ENCODE measurements around the gene ARHGAP23.
"Not testable (repeated sequence)": the region's sequence is repeated elsewhere in the genome, so short reads cannot be mapped to it uniquely, and the experiment has no call there.

ARHGAP23 gene

GRCh38 chr17:38492067-38493040, 64.1 kb downstream of the ARHGAP23 start:
- peak; percentile 28 for DNase-seq

- not testable (repeated sequence) for DNase-seq
Observed at GRCh38 chr17:38494152-38494551, 65.9 kb downstream of the ARHGAP23 start.

DNA sequence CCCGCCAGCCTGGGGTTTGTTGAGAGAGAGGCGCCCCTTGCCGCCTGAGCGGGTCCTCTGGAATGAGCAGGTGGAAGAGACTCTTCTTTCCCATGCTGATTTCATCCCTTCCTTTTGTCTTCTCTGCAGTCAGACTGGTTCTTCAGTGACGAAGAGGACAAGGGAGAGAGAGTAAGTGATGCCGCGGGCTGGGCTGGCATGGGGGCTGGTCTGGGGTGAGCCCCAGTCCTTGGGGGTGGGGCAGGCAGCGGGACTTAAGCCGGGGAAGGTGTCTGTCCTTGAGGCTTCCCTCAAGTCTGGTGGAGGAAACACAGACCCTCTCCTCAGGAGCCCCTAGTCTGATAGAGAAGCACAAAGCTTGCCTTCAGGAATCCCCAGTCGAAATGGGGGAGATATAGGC, 69.4 kb downstream of the ARHGAP23 start:
- DNase-seq = not testable (repeated sequence)

DNA sequence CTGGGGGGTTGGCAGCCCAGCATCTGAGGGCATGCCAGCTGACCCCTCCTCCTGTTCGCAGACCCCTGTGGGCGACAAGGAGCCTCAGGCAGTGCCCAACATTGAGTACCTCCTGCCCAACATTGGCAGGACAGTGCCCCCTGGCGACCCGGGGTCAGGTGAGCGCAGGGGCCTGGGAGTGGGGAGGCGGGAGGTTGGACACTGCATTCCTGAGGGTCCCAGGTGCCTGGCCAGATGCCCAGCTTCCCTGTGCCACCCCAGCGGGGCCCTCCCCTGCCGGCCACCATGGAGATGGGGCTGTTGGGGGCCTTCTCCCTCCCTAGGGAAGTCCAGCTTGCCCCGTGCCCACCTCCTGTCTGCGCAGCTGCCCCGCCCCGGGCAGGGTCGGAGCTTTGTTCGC, 70.1 kb downstream of the ARHGAP23 start:
- no peak for DNase-seq

- DNase-seq = not testable (repeated sequence)
Observed at GRCh38 chr17:38499230-38499629, 71.0 kb downstream of the ARHGAP23 start.

DNA sequence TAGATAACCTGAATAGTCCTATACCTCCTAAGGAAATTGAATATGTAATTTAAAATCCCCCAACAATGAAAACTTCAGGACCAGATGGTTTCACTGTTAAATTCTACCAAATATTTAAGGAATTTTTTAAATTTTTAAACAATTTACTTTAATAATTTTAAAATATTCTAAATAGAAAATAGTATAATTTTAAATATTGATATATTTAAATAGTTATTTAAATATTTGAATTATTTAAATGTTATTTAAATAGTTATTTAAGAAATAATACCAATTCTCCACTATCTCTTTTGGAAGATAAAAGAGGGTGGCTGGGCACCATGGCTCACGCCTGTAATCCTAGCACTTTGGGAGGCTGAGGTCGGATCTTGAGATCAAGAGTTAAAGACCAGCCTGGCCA, 73.5 kb downstream of the ARHGAP23 start:
- DNase-seq = not testable (repeated sequence)

GRCh38 chr17:38503286-38503913, 75.1 kb downstream of the ARHGAP23 start:
- not testable (repeated sequence) for DNase-seq

DNA sequence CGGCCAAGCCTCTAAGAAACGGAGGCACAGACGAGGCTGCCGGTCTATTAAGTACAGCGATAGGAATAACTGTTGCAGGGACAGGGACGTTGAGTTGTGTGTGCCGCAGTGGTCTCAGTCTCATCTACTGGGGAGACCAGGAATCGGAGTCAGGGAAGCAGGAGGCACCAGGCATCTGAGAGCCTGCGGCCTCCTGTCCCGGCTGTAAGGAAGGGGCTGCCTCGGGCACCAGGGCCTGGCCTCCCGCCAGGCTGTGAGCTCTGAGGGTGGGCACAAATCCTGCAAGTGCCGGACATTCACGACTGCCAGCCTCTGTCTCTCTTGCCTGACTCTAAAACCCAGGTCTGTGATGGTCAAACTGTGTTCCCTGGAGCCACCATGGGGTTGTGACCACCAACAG, 76.0 kb downstream of the ARHGAP23 start:
- no peak for DNase-seq

DNA sequence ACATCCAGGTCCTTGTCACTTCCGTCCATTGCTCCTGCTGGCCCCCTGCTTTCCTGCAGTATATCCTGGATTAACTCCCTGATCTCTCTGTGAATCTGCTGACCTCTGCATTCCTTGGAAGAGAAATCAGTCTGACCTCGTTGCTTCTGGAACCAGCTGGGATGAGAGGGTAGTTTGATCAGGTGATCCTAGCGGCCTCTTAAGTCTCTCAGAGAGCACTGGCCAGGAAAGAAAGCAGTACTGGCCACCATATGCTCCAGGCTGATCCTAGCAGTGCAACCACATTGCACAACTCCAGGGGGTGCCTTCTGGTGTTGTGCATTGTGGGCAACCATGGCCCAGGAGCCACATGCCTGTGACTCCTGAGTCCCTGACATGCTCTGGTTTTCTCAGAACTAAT, 79.2 kb downstream of the ARHGAP23 start:
- no peak for DNase-seq

DNA sequence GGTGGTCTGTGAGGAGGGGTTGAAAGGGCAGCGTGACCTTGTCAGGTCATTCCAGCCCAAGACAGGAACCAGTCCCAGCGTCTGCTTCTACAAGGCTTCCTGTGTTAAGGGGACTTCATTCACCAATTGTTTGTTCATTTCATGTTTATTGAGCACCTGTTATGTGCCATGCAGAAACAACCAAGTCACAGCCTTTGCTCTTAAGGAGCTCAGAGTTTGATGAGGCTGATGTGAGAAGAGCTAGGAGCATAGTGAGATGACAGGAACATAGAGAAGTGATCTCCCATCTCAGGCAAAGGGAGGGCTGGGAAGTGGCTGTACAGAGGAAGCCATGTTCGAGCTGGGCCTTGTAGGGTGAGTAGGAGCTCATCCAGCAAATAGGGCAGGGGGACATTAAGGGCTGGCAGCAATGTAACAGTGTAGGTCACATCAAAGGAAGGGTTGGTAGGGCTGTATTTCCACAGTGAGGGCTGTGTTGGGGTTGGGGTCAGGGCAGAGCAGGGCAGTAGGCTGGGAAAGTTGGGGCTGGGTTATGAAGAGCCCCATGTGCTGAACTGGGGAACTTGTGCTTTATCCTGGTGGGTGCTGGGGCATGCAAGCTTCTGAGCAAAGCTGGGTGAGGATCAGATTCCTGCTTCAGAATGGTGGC, 79.8 kb downstream of the ARHGAP23 start:
- no peak for DNase-seq

GRCh38 chr17:38508570-38508950, 80.3 kb downstream of the ARHGAP23 start:
- no peak for DNase-seq

- DNase-seq = no peak
Observed at GRCh38 chr17:38508954-38509771, 80.9 kb downstream of the ARHGAP23 start.

GRCh38 chr17:38509772-38510420, 81.6 kb downstream of the ARHGAP23 start:
- no peak for DNase-seq

DNA sequence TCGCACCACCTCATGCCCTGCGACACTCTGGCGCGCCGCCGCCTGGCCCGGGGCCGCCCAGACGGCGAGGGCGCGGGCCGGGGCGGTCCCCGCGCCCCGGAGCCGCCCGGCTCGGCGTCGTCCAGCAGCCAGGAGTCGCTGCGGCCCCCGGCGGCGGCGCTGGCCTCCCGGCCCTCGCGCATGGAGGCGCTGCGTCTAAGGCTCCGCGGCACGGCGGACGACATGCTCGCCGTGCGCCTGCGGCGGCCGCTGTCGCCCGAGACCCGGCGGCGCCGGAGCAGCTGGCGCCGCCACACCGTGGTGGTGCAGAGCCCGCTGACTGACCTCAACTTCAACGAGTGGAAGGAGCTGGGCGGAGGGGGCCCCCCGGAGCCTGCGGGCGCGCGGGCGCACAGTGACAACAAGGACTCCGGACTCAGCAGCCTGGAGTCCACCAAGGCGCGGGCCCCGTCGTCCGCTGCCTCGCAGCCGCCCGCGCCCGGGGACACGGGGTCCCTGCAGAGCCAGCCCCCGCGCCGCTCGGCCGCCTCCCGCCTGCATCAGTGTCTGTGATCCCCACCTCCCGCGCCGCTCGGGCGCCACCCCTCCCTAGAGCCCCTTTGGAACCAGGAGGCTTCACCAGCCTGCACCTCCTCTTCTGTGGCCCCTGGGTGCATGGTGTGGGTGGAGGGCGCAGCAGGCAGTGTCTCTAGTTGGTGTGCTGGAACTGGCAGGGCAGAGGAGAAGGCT, 82.3 kb downstream of the ARHGAP23 start:
- no peak for DNase-seq

- DNase-seq = no peak
Observed at GRCh38 chr17:38511150-38512108, 83.2 kb downstream of the ARHGAP23 start.

- DNase-seq = no peak
Observed at GRCh38 chr17:38512473-38513058, 84.3 kb downstream of the ARHGAP23 start.

GRCh38 chr17:38526526-38526925, 98.3 kb downstream of the ARHGAP23 start:
- DNase-seq = not testable (repeated sequence)

DNA sequence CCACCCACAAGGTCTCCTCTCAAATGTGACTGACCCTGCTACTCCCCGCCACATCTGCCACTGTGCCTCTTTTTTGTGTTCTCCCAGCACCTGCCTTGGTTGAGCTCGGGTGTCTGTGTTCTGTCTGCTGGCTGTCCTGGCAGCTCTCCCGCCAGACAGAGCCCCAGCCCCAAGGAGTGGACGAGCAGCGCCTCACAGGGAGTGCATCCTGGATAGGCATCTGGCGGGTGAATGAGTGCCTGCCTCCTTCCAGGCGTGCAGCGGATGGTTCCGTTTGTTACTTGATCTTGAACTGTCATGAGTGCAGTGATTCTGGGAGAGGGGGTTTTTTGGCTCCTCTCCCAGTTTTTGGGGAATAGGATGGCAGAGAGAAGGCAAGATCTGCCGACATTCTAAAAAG, 99.9 kb downstream of the ARHGAP23 start:
- DNase-seq = not testable (repeated sequence)

DNA sequence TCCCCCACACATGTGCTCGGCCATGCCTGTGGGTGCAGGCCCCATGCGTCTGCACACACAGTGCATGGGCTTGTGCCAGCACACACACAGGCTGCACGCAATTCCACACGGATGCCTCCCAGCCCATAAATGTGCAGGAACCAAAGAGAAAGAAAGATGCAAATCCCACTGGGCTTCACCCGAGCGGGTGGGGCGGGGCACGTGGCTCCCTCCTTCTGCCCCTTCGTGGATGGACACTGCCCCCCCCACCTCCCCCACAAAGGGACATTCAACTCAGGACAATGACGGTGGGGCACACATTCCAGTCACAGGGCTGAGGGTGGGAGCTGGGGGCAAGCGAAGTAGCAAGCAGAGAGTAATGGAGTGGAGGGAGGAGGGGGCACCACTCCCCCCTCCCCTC, 102.6 kb downstream of the ARHGAP23 start:
- not testable (repeated sequence) for DNase-seq

- not testable (repeated sequence) for DNase-seq
Observed at GRCh38 chr17:38531761-38532160, 103.5 kb downstream of the ARHGAP23 start.
